Nephron (organoid): ENCODE results near the gene NRDC.

Experiments
- H3K27ac Mint-ChIP-seq, 3 experiments: 2 replicates each; pipeline ENCODE4 v1.8.0; 2020; ENCODE audit warnings: mixed read lengths in 3 of 3, mild to moderate bottlenecking in 2 of 3, moderate library complexity in 1 of 3
- H3K27me3 Mint-ChIP-seq: 2 replicates; pipeline ENCODE4 v1.8.0; 2021; ENCODE audit warnings: low read depth, mild to moderate bottlenecking, moderate library complexity, mixed read lengths
- H3K36me3 Mint-ChIP-seq: 2 replicates; pipeline ENCODE4 v1.8.0; 2020; ENCODE audit warnings: low read depth, mixed read lengths
- H3K4me1 Mint-ChIP-seq: 2 replicates; pipeline ENCODE4 v1.8.0; 2020; ENCODE audit warnings: mixed read lengths
- H3K4me3 Mint-ChIP-seq, 3 experiments: 2 replicates each; pipeline ENCODE4 v1.8.0; 2020; ENCODE audit warnings: mild to moderate bottlenecking in 3 of 3, mixed read lengths in 3 of 3, moderate library complexity in 2 of 3
- H3K9me3 Mint-ChIP-seq: 2 replicates; pipeline ENCODE4 v1.8.0; 2020; ENCODE audit warnings: mixed read lengths
- CTCF ChIP-seq, 3 experiments: fragments of 200-600 bp; sonication (generic); IDR thresholded peaks; one replicate each; pipeline ENCODE4 v1.5.0; 2021; ENCODE audit warnings: antibody characterized with exemption in 3 of 3; ENCODE audit not compliant: unreplicated experiment in 3 of 3

NRDC gene

GRCh38 chr1:51867479-51868232, 10.9 kb downstream of the NRDC start:
- H3K27ac Mint-ChIP-seq: no peak overlapping the region
- peaks cover 5% of the 10 kb centered on the region for H3K36me3 Mint-ChIP-seq
- H3K27me3 Mint-ChIP-seq: no peaks in the 10 kb centered on the region
- TF ChIP-seq CTCF (IDR thresholded peaks at IDR 0.05; ENCODE audit: unreplicated experiment in 3 of 3): no peak
- peaks cover 19% of the 10 kb centered on the region for H3K4me1 Mint-ChIP-seq
- H3K4me3 Mint-ChIP-seq: no peak overlapping the region
- H3K9me3 Mint-ChIP-seq: no peaks in the 10 kb centered on the region

- Mint-ChIP-seq H3K9me3 (no peaks in the 10 kb centered on the region), H3K36me3 (no peaks in the 10 kb centered on the region), H3K27me3 (no peaks in the 10 kb centered on the region), H3K27ac (no peak overlapping the region), H3K4me3 (no peak overlapping the region), H3K4me1 (peaks cover 28% of the 10 kb centered on the region)
- TF ChIP-seq CTCF (IDR thresholded peaks at IDR 0.05; ENCODE audit: unreplicated experiment in 3 of 3): no peak
Measured at GRCh38 chr1:51863384-51863783, 15.1 kb downstream of the NRDC start.

- peaks cover 14% of the 10 kb centered on the region for H3K4me1 Mint-ChIP-seq
- H3K4me3 Mint-ChIP-seq: no peak overlapping the region
- no peak for TF ChIP-seq CTCF (IDR thresholded peaks at IDR 0.05; ENCODE audit: unreplicated experiment in 3 of 3)
- no peaks in the 10 kb centered on the region for H3K36me3 Mint-ChIP-seq
- no peaks in the 10 kb centered on the region for H3K27me3 Mint-ChIP-seq
- H3K27ac Mint-ChIP-seq: no peak overlapping the region
- H3K9me3 Mint-ChIP-seq: no peaks in the 10 kb centered on the region
Measured at GRCh38 chr1:51861669-51862068, 16.9 kb downstream of the NRDC start.

GRCh38 chr1:51859735-51860134, 18.8 kb downstream of the NRDC start:
- no peak overlapping the region for H3K4me3 Mint-ChIP-seq
- H3K36me3 Mint-ChIP-seq: peaks cover 5% of the 10 kb centered on the region
- H3K4me1 Mint-ChIP-seq: peaks cover 14% of the 10 kb centered on the region
- no peaks in the 10 kb centered on the region for H3K27me3 Mint-ChIP-seq
- no peak overlapping the region for H3K27ac Mint-ChIP-seq
- H3K9me3 Mint-ChIP-seq: no peaks in the 10 kb centered on the region
- TF ChIP-seq CTCF (IDR thresholded peaks at IDR 0.05; ENCODE audit: unreplicated experiment in 3 of 3): no peak

GRCh38 chr1:51859333-51859732, 19.2 kb downstream of the NRDC start:
- no peaks in the 10 kb centered on the region for H3K9me3 Mint-ChIP-seq
- no peaks in the 10 kb centered on the region for H3K27me3 Mint-ChIP-seq
- no peak overlapping the region for H3K27ac Mint-ChIP-seq
- no peak for TF ChIP-seq CTCF (IDR thresholded peaks at IDR 0.05; ENCODE audit: unreplicated experiment in 3 of 3)
- peaks cover 9% of the 10 kb centered on the region for H3K36me3 Mint-ChIP-seq
- H3K4me3 Mint-ChIP-seq: no peak overlapping the region
- peaks cover 14% of the 10 kb centered on the region for H3K4me1 Mint-ChIP-seq

GRCh38 chr1:51858892-51859291, 19.6 kb downstream of the NRDC start:
- peaks cover 9% of the 10 kb centered on the region for H3K36me3 Mint-ChIP-seq
- TF ChIP-seq CTCF (IDR thresholded peaks at IDR 0.05; ENCODE audit: unreplicated experiment in 3 of 3): no peak
- no peak overlapping the region for H3K4me3 Mint-ChIP-seq
- no peaks in the 10 kb centered on the region for H3K27me3 Mint-ChIP-seq
- H3K27ac Mint-ChIP-seq: no peak overlapping the region
- H3K4me1 Mint-ChIP-seq: peaks cover 14% of the 10 kb centered on the region
- H3K9me3 Mint-ChIP-seq: no peaks in the 10 kb centered on the region
